NCI-H2107 treated with DMSO at 0.1 percent for 48 hours (cell line): ENCODE data around the gene FCMR.

Experiments used
- DNase-seq: peaks from one replicate; lab custom pipeline; 2025; ENCODE audit not compliant: unreplicated experiment; lab: John Stamatoyannopoulos, UW

The FCMR gene

DNA sequence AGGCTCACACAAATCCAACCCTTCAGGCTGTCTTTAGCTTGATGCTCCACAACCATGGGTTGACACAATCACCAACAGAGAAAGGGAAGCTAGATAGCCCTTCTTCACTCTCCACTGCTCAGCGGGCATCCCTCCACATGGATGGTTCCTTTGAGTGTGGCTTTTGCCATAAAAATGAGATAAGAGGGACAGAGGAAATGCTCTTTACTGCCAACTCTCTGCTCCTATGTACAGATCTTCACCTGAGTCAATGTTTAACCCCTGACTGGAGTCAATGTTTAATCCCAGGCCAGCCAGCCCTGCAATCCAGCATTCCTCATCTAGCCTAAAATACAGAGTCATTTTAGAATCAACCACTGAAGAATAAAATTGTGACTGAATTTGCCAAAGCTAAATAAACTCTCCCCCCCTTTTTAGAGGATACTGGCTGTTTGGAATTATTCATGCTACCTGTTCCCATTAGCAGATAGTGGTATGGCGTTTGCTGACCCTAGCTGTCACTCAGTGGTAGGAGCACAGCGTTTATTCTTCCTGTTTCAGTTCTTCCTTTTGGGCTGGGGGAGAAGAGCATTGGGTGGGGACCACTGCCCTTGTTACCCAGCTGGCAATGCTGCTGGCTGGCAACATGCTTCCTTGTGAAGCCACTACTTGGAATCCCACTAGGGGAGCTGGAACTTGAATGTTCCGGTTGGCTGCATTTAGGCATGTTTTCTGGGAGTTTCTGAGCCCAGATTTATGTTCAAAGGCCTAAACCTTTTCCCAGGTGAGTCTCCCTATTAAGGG lies 29.8 kb upstream of the FCMR start:
- no peak for DNase-seq

DNA sequence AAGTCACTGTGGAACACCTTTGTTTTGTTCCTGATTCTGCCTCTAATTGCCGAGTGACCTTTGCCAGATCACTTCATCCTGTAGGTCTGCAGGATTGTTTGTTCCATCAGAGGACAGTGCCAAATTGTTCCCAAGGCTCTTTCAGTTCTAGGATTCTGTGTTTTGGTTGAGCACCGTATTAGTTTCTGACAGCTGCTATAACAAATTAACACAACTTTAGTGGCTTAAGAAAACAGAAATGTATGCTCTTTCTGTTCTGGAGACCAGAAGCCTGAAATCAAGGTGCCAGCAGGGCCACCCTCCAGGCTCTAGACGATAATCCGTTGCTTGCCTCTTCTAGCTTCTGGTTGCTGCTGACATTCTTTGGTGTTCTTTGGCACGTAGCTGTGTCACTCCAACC lies 27.9 kb upstream of the FCMR start:
- DNase-seq, result no peak

DNA sequence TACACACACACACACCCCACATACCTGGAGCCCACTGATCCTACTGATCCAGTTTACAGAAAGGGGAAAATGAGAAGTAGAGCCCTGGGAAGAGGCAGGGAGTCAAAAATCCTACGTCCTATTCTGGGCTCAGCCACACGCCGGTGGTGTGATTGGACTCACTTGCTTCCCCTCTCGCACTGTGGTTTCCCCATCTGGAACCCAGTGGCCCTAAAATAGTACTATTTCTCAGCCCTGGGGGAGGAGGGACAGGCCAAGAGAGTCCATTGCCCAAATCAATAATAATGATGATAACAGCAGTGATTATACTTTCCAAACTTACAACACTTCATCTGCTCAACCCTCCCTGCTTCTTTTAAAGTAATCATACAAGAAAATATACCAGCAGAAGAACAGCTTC lies 27.5 kb upstream of the FCMR start:
- DNase-seq, result no peak

DNA sequence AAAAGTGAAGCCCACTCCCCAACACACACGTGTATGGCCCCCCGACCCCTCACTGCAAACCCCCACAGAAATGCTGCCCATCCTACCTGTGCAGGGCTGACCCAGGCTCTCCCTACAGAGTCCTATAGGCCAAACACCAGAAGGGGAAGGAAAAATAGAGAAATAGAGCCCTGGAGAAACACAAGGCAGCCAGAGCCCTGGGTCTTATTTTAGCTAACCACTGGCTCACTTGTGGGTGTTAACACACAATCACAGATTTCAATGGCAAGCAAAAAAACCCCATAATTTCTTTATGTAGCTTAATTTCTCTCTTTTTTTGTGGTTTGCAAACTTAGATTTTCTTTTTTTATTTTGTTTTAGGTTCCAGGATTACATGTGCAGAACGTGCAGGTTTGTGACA lies 25.5 kb upstream of the FCMR start:
- no peak for DNase-seq

DNA sequence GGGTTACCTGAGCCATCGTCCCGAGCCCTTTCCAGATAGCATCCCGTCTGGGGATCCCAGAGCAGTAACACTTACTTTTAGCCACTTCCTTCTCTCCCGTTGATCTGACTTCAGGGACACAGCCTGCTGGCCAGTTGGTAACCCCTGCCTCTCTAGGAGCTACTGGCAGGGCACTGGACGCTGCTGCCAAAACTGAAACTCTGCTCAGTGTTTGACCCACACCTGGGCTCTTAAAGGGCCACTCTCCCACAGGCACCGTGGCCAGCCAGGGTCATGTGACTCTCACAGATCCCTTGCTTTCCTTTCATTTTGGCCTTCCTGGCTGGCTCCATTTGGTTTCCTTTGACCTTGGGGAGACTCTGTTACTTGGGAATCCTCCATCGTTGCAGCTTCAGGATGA lies 24.5 kb upstream of the FCMR start, which contains the start of gene PIGR:
Gene PIGR (minus strand): TSS at position 206 of the 400 bp plus-strand sequence. CDS start 5,935 bp downstream, outside the sequence.
- no peak for DNase-seq

DNA sequence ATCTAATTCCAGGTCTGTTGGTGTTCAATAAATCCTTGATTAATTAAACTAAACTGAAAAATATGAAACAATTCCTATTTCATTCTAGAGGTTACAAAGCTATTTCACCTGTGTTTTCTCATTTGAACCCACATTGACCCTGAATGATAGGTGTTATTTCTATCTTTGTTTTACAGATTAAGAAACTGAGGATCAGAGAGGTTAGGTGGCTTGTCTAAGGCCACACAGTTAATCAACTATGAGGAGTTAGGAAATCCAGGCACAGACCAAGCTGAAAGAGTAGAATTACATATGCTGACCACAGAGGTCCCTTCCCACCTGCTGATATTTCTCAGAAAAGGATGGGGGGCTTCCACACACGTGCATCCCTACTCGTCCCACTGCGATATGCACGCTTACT lies 24.0 kb upstream of the FCMR start:
- DNase-seq, result no peak

GRCh38 chr1:206944703-206945102 lies 23.0 kb upstream of the FCMR start:
- DNase-seq, result no peak

DNA sequence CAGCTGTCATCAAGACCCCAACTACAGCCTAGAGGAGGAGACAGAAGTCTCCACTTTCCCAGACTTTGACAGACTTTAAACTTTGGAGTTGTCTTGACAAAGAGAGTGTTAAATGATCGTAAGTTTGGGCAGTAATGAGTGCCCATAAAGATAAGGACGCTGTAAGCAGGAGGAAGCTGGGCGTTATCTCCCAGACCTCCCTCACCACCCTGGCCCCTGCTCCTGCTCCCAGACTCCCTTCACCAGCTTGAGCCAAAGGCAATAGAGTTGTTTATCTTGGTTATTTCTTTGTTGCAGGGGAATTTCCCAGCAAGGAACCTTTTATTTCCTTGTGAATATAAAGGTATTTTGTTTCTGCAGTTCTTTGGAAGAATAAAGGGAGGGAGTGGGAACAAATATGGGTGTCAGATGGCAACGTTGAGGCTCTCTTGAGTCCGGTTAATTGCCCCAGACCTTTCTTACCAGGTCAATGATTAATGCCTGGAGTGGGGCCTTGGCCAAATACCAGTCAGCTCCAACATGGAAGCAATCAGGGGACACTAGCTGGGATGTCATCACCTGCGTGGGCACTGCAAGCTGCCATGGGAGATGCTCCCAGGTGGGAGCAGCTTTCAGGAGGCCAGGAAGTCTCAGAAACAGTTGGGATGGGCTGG lies 20.2 kb upstream of the FCMR start:
- DNase-seq, result no peak

- no peak for DNase-seq
These were observed 18.8 kb upstream of the FCMR start for GRCh38 chr1:206940588-206940936.

DNA sequence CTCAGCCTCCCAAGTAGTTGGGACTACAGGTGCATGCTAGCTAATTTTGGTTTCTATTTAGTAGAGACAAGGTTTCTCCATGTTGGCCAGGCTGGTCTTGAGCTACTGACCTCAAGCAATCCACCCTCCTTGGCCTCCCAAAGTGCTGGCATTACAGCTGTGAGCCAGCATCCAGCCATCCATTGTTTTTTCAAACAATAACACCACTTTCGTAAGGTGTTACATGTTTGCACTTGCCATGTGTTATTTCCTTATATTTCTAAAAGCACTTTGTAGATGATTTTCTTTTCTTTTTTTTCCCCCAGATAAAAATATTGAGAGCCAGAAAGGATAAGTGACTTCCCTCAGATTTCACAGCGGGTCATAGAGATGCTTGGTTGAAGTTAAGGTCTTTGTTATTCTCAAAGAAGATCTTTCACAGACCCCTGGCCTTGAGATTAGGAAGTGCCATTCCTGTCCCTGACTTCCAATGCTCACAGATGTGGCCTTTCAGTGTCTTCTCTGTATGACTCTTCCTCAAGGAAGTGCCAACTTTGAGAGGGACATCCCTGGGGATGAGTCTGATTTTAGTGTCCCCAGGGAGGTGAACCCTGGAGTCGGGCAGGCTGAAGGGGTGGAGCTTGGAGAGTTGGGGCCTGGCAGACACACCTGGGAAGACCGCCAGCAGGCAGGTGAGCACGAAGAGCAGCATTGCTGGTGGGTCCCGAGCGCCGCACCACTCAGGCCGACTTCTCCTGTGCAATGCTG lies 18.3 kb upstream of the FCMR start:
- DNase-seq, result no peak

- DNase-seq, result no peak
These were observed 17.4 kb upstream of the FCMR start for GRCh38 chr1:206939131-206939530.

- no peak for DNase-seq
These were observed 15.7 kb upstream of the FCMR start for GRCh38 chr1:206937425-206937824.

DNA sequence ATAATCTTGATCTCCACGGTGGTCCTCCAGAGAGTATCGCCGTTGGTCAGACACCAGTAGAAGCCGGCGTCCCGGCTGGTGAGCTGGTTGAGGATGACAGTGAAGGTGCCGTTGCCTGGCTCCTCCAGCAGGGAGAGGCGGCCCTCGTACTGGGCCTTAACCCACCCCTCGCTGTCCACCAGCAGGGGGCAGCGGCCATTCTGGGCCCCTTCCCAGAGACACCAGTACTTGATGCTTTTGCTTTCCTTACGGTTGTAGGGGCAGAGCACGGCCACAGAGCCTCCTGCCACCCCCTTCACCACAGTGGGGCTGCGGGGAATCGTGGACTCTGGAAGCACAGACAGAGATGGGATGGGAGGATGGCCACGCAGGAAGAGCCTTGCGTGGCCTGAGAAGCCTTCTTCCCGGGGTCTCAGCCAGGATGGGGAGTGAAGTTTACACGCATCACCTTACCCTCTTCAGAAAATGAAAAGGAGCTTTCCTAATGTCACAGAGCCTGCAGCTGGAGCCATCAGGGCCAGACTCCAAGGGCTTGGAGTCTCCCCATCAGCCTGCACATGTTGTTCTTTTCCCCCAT lies 13.8 kb upstream of the FCMR start:
- no peak for DNase-seq

DNA sequence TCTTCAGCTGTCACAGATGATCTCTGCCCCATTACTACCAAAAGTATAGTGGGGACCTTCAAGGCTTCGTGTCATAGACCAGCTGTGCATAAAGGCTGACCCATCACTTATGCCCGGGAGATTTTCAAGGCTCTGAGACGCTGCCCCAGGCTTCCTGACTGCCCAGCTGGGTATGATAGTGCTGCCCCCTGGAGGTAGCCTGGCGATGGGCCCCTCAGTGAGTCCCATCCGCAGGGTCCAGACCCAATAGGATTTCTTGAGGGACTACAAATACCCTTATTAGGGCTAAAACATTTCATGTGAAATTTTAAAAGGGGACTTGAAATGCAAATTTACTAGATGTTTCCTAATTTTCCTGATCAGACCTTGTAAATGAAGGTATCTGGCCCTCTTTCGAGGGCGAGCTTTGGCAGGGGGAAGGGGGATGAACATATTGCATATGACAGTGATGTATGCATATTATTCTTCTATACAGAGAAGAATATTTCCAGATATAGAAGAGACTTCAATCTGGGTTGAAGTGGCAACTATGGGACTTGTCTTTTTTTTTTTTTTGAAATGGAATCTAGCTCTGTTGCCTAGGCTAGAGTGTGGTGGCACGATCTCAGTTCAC lies 11.7 kb upstream of the FCMR start:
- no peak for DNase-seq

GRCh38 chr1:206932177-206932576 lies 10.4 kb upstream of the FCMR start:
- no peak for DNase-seq

- DNase-seq, result no peak
These were observed 10.0 kb upstream of the FCMR start for GRCh38 chr1:206931709-206932108.

- DNase-seq, result no peak
These were observed 8.6 kb upstream of the FCMR start for GRCh38 chr1:206930210-206930798.

- no peak for DNase-seq
These were observed 7.8 kb upstream of the FCMR start for GRCh38 chr1:206929524-206929923.

DNA sequence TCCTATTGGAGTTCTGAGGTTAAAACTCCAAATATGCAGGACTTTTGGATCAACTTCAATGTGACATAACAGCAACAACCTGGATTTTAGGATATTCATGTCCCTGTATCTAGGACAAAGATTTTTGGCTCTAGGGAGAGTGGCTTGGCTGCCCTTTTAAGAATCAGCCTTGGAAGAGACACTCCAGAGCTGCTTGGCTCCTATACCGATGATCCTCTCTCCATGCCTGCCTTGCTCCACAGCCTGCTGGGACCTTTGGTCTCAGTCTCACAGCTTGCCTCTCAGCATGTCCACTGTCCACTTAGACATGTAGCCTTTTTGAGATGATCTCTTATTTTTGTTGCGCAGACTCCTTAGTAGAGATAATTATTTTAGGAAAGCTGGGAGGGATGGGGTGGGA lies 4.5 kb upstream of the FCMR start:
- DNase-seq, result no peak

GRCh38 chr1:206925106-206925736 lies 3.5 kb upstream of the FCMR start:
- no peak for DNase-seq
